Neural cell (in vitro differentiated cells): Measurements from ENCODE around the gene LDHD. TPM values are rescaled to one million over a fixed set of nuclear protein-coding genes. Genes with fewer than 3 reads are reported as not detected.

Source experiments
- H2AFZ ChIP-seq: fragments of 200-600, 300-800 bp; sonication (generic), shearing (Covaris generic); 2 replicates; pipeline ENCODE4 v1.6.0; 2014; ENCODE audit warnings: low read depth, mild to moderate bottlenecking, antibody characterized with exemption, low read length, moderate library complexity
- H3F3A ChIP-seq: fragments of 200-600 bp; shearing (Covaris generic); 2 replicates; pipeline ENCODE4 v1.6.1; 2016; ENCODE audit warnings: mild to moderate bottlenecking, moderate library complexity, mixed read lengths, antibody characterized with exemption, low read length; ENCODE audit not compliant: insufficient read depth, poor library complexity, severe bottlenecking
- H3K27ac ChIP-seq: fragments of 200-600, 300-800 bp; sonication (generic), shearing (Covaris generic); 2 replicates; pipeline ENCODE4 v1.5.1; 2014; ENCODE audit warnings: mild to moderate bottlenecking, low read length, moderate library complexity
- H3K27me3 ChIP-seq: fragments of 300-800, 200-600 bp; sonication (generic), shearing (Covaris generic); 2 replicates; pipeline ENCODE4 v1.6.0; 2014; ENCODE audit warnings: mild to moderate bottlenecking, low read depth, low read length, moderate library complexity; ENCODE audit not compliant: insufficient read depth
- H3K36me3 ChIP-seq: fragments of 300-800, 200-600 bp; sonication (generic), shearing (Covaris generic); 2 replicates; pipeline ENCODE4 v1.5.1; 2014; ENCODE audit warnings: mild to moderate bottlenecking, antibody characterized with exemption, low read length, moderate library complexity; ENCODE audit not compliant: insufficient read depth
- H3K4me2 ChIP-seq: fragments of 300-800, 200-600 bp; sonication (generic), shearing (Covaris generic); 2 replicates; pipeline ENCODE4 v1.6.0; 2014; ENCODE audit warnings: mild to moderate bottlenecking, low read length
- H3K4me3 ChIP-seq: fragments of 300-800, 200-600 bp; sonication (generic), shearing (Covaris generic); 2 replicates; pipeline ENCODE4 v1.5.1; 2014; ENCODE audit warnings: mild to moderate bottlenecking, low read length, moderate library complexity
- H3K79me2 ChIP-seq: fragments of 200-600 bp; shearing (Covaris generic); replicated peaks from 2 replicates; pipeline ENCODE4 v1.6.0; 2014; ENCODE audit warnings: mild to moderate bottlenecking, low read length, moderate library complexity; ENCODE audit not compliant: insufficient read depth
- H3K9ac ChIP-seq: fragments of 300-800, 200-600 bp; sonication (generic), shearing (Covaris generic); 2 replicates; pipeline ENCODE4 v1.6.1; 2016; ENCODE audit warnings: mild to moderate bottlenecking, low read length, mixed read lengths
- H3K9me2 ChIP-seq: fragments of 200-600 bp; shearing (Covaris generic); 2 replicates; pipeline ENCODE4 v1.6.1; 2016; ENCODE audit warnings: mild to moderate bottlenecking, low read length, mixed read lengths; ENCODE audit not compliant: insufficient read depth
- H3K9me3 ChIP-seq: fragments of 200-600, 300-800 bp; sonication (generic), shearing (Covaris generic); 2 replicates; pipeline ENCODE4 v1.6.1; 2016; ENCODE audit warnings: mild to moderate bottlenecking, mixed run types, low read length, moderate library complexity, mixed read lengths
- H4K20me1 ChIP-seq: fragments of 200-600 bp; shearing (Covaris generic); 2 replicates; pipeline ENCODE4 v1.6.1; 2016; ENCODE audit warnings: mild to moderate bottlenecking, mixed run types; ENCODE audit not compliant: insufficient read depth
- CTCF ChIP-seq: fragments of 450-650 bp; IDR thresholded peaks from 2 replicates; pipeline ENCODE4 v1.5.1; 2014; ENCODE audit warnings: antibody characterized with exemption, mild to moderate bottlenecking, moderate library complexity; ENCODE audit not compliant: poor library complexity, severe bottlenecking
- EZH2 ChIP-seq: fragments of 200-600, 300-800 bp; shearing (Covaris generic), sonication (generic); IDR thresholded peaks from 2 replicates; pipeline ENCODE4 v1.6.1; 2014; ENCODE audit warnings: antibody characterized with exemption, low read length, borderline replicate concordance, mild to moderate bottlenecking; ENCODE audit not compliant: insufficient read depth, poor library complexity, severe bottlenecking
- MXI1 ChIP-seq: fragments of 450-650 bp; conservative IDR thresholded peaks from 2 replicates; pipeline ENCODE4 v1.6.1; 2014; ENCODE audit warnings: antibody characterized with exemption, mild to moderate bottlenecking; ENCODE audit not compliant: poor library complexity, severe bottlenecking
- POLR2AphosphoS5 ChIP-seq: IDR thresholded peaks from 2 replicates; pipeline ENCODE4 v1.6.1; 2012
- RAD21 ChIP-seq: fragments of 450-650 bp; conservative IDR thresholded peaks from 2 replicates; pipeline ENCODE4 v1.6.1; 2014; ENCODE audit warnings: antibody characterized with exemption, mild to moderate bottlenecking, moderate library complexity
- REST ChIP-seq: IDR thresholded peaks from 2 replicates; pipeline ENCODE4 v1.6.1; 2012; ENCODE audit warnings: borderline replicate concordance
- SMC3 ChIP-seq: fragments of 450-650 bp; conservative IDR thresholded peaks from 2 replicates; pipeline ENCODE4 v1.6.1; 2014; ENCODE audit warnings: antibody characterized with exemption, mild to moderate bottlenecking, moderate library complexity; ENCODE audit not compliant: poor library complexity
- TAF1 ChIP-seq: IDR thresholded peaks from 2 replicates; pipeline ENCODE4 v1.6.1; 2012; ENCODE audit warnings: low read depth
- polyA plus RNA-seq: library from polyadenylated mRNA; depleted of rRNA; stranded (reverse); fragments of >200 nt; gene quantifications from 2 replicates; pipeline ENCODE4 v1.2.3, GENCODE V29; 2014

The LDHD gene
- polyA plus RNA-seq, 1 donor from 2014 or later: not detected

- H3K27ac ChIP-seq: no peak overlapping the region
- no peak overlapping the region for H2AFZ ChIP-seq
- H3K9me3 ChIP-seq: no peaks in the 10 kb centered on the region
- H3F3A ChIP-seq: no peaks in the 10 kb centered on the region
- H3K9ac ChIP-seq: no peak overlapping the region
- H3K4me3 ChIP-seq: no peak overlapping the region
- TF ChIP-seq SMC3 (no peak), CTCF (no peak), POLR2AphosphoS5 (no peak)
- no peaks in the 10 kb centered on the region for H3K9me2 ChIP-seq
- H3K79me2 ChIP-seq: peaks cover 80% of the 10 kb centered on the region
- no peaks in the 10 kb centered on the region for H3K36me3 ChIP-seq
- H3K27me3 ChIP-seq: no peaks in the 10 kb centered on the region
- no peak overlapping the region for H3K4me2 ChIP-seq
- peaks cover 4% of the 10 kb centered on the region for H4K20me1 ChIP-seq
These were observed 51.5 kb downstream of the LDHD start for GRCh38 chr16:75065149-75065505.

- Histone ChIP-seq H3K9me3 (no peaks in the 10 kb centered on the region), H3K27me3 (no peaks in the 10 kb centered on the region), H3K79me2 (peaks cover 79% of the 10 kb centered on the region), H3F3A (no peaks in the 10 kb centered on the region), H3K36me3 (no peaks in the 10 kb centered on the region), H2AFZ (no peak overlapping the region), H3K9ac (no peak overlapping the region), H3K4me2 (no peak overlapping the region), H4K20me1 (peaks cover 4% of the 10 kb centered on the region), H3K9me2 (no peaks in the 10 kb centered on the region), H3K27ac (no peak overlapping the region), H3K4me3 (no peak overlapping the region)
- TF ChIP-seq RAD21: no peak
- TF ChIP-seq POLR2AphosphoS5: no peak
- TF ChIP-seq EZH2: no peak
- TF ChIP-seq CTCF: no peak
- TF ChIP-seq REST: no peak
- TF ChIP-seq TAF1: no peak
- no peak for TF ChIP-seq MXI1
- no peak for TF ChIP-seq SMC3
These were observed 52.0 kb downstream of the LDHD start for GRCh38 chr16:75064403-75065148.
